Smooth muscle cell (in vitro differentiated cells): ENCODE results near the gene MYOG. TPM values are rescaled to one million over a fixed set of nuclear protein-coding genes. Genes with fewer than 3 reads are reported as not detected.

Source experiments
- DNase-seq: peaks from one replicate; lab custom pipeline; 2025; ENCODE audit not compliant: unreplicated experiment; lab: John Stamatoyannopoulos, UW
- H2AFZ ChIP-seq: fragments of 200-600 bp; sonication (generic); 2 replicates; pipeline ENCODE4 v1.6.0; 2016; ENCODE audit warnings: antibody characterized with exemption, low read depth, mild to moderate bottlenecking
- H3F3A ChIP-seq: fragments of 200-600 bp; sonication (generic); 2 replicates; pipeline ENCODE4 v1.6.0; 2017; ENCODE audit warnings: antibody characterized with exemption, low read depth
- H3K27ac ChIP-seq: fragments of 200-600 bp; sonication (generic); 2 replicates; pipeline ENCODE4 v1.5.1; 2016; ENCODE audit warnings: low read depth, mild to moderate bottlenecking
- H3K27me3 ChIP-seq: fragments of 200-600 bp; sonication (generic); 2 replicates; pipeline ENCODE4 v1.6.1; 2016; ENCODE audit warnings: low read depth, mild to moderate bottlenecking
- H3K36me3 ChIP-seq: fragments of 200-600 bp; sonication (generic); 2 replicates; pipeline ENCODE4 v1.5.1; 2016; ENCODE audit warnings: low read depth
- H3K4me1 ChIP-seq: fragments of 200-600 bp; sonication (generic); 2 replicates; pipeline ENCODE4 v1.5.1; 2016; ENCODE audit warnings: low read depth
- H3K4me2 ChIP-seq: fragments of 200-600 bp; sonication (generic); 2 replicates; pipeline ENCODE4 v1.6.0; 2016; ENCODE audit warnings: mild to moderate bottlenecking
- H3K4me3 ChIP-seq: fragments of 200-600 bp; sonication (generic); 2 replicates; pipeline ENCODE4 v1.5.1; 2016; ENCODE audit warnings: mild to moderate bottlenecking
- H3K79me2 ChIP-seq: fragments of 200-600 bp; sonication (generic); 2 replicates; pipeline ENCODE4 v1.6.0; 2016; ENCODE audit warnings: low read depth, mild to moderate bottlenecking
- H3K9ac ChIP-seq: fragments of 200-600 bp; sonication (generic); 2 replicates; pipeline ENCODE4 v1.6.0; 2016; ENCODE audit warnings: low read depth
- H3K9me3 ChIP-seq: fragments of 200-600 bp; sonication (generic); replicated peaks from 2 replicates; pipeline ENCODE4 v1.5.1; 2016; ENCODE audit warnings: low read depth
- H4K20me1 ChIP-seq: fragments of 200-600 bp; sonication (generic); 2 replicates; pipeline ENCODE4 v1.6.0; 2016; ENCODE audit warnings: low read depth
- CTCF ChIP-seq: fragments of 200-600 bp; sonication (generic); IDR thresholded peaks from 2 replicates; pipeline ENCODE4 v1.5.1; 2017; ENCODE audit warnings: borderline replicate concordance, mild to moderate bottlenecking, antibody characterized with exemption; ENCODE audit not compliant: insufficient read depth, poor library complexity, severe bottlenecking
- WGBS: methylation state at CpG from one replicate; pipeline ENCODE4 v1.1.7; 2016; ENCODE audit warnings: low lambda C conversion rate; 5-methylcytosine and 5-hydroxymethylcytosine counted together
- polyA plus RNA-seq: library from polyadenylated mRNA; unstranded; fragments of >200 nt; fragmentation: Nextera tagmentation; extraction: Ambion mirVana; gene quantifications from 2 replicates; pipeline ENCODE4 v1.2.1, GENCODE V29; 2016
- total RNA-seq: library from RNA; depleted of rRNA; stranded (reverse); fragments of >200 nt; gene quantifications from 2 replicates; pipeline ENCODE4 v1.2.3, GENCODE V29; 2014

The MYOG gene
- total and polyA plus RNA-seq, 2 experiments from 2014 or later, result not detected

- no peak overlapping the region for H3K9ac ChIP-seq
- H4K20me1 ChIP-seq, result peaks cover 34% of the 10 kb centered on the region
- H3K27me3 ChIP-seq, result no peaks in the 10 kb centered on the region
- no peak overlapping the region for H3K4me2 ChIP-seq
- H3K27ac ChIP-seq, result no peak overlapping the region
- no peaks in the 10 kb centered on the region for H3K79me2 ChIP-seq
- no peak overlapping the region for H3K4me3 ChIP-seq
- peaks cover 6% of the 10 kb centered on the region for H3K4me1 ChIP-seq
- no peaks in the 10 kb centered on the region for H3K36me3 ChIP-seq
- no peaks in the 10 kb centered on the region for H3K9me3 ChIP-seq
- H2AFZ ChIP-seq, result no peak overlapping the region
- WGBS, result 93% methylated on average over 7 of the region's 14 CpGs
- DNase-seq, result no peak
- TF ChIP-seq CTCF, result no peak
- H3F3A ChIP-seq, result peaks cover 4% of the 10 kb centered on the region
Observed at GRCh38 chr1:203049576-203050180, 36.1 kb downstream of the MYOG start.

GRCh38 chr1:203049077-203049476 is 36.7 kb downstream of the MYOG start:
- Histone ChIP-seq H3K27me3 (no peaks in the 10 kb centered on the region), H3K36me3 (no peaks in the 10 kb centered on the region), H3K79me2 (no peaks in the 10 kb centered on the region), H2AFZ (no peak overlapping the region), H3K9me3 (no peaks in the 10 kb centered on the region), H3F3A (peaks cover 4% of the 10 kb centered on the region), H3K9ac (no peak overlapping the region), H3K4me2 (no peak overlapping the region), H3K27ac (no peak overlapping the region), H4K20me1 (peaks cover 41% of the 10 kb centered on the region), H3K4me1 (peaks cover 6% of the 10 kb centered on the region), H3K4me3 (no peak overlapping the region)
- DNase-seq, result no peak
- 90% methylated on average over 4 of the region's 4 CpGs for WGBS
- TF ChIP-seq CTCF, result no peak

- Histone ChIP-seq H3K9ac (no peak overlapping the region), H2AFZ (no peak overlapping the region), H3K27me3 (no peaks in the 10 kb centered on the region), H3K4me3 (no peak overlapping the region), H3K4me1 (peaks cover 6% of the 10 kb centered on the region), H3F3A (peaks cover 4% of the 10 kb centered on the region), H3K36me3 (no peaks in the 10 kb centered on the region), H4K20me1 (peaks cover 45% of the 10 kb centered on the region), H3K4me2 (no peak overlapping the region), H3K27ac (no peak overlapping the region), H3K9me3 (no peaks in the 10 kb centered on the region), H3K79me2 (no peaks in the 10 kb centered on the region)
- TF ChIP-seq CTCF, result no peak
- WGBS, result 80% methylated on average over 23 of the region's 23 CpGs
- no peak for DNase-seq
Observed at GRCh38 chr1:203048555-203049051, 37.2 kb downstream of the MYOG start.

GRCh38 chr1:203048086-203048485 is 37.7 kb downstream of the MYOG start:
- no peak for TF ChIP-seq CTCF
- Histone ChIP-seq H3K4me3 (no peak overlapping the region), H3K4me2 (no peak overlapping the region), H3K9ac (no peak overlapping the region), H3K9me3 (no peaks in the 10 kb centered on the region), H3K4me1 (peaks cover 6% of the 10 kb centered on the region), H3K79me2 (no peaks in the 10 kb centered on the region), H2AFZ (no peak overlapping the region), H3K36me3 (no peaks in the 10 kb centered on the region), H3F3A (peaks cover 4% of the 10 kb centered on the region), H4K20me1 (peaks cover 50% of the 10 kb centered on the region), H3K27me3 (no peaks in the 10 kb centered on the region), H3K27ac (no peak overlapping the region)
- 95% methylated on average over 11 of the region's 11 CpGs for WGBS
- no peak for DNase-seq
